NCI-H748 (cell line): ENCODE data around the gene ALS2CL.
A peak's percentile ranks its signal among the peaks of the same experiment; 100 is the strongest.

Experiments used
- DNase-seq: peaks from one replicate; lab custom pipeline; 2025; ENCODE audit not compliant: unreplicated experiment; lab: John Stamatoyannopoulos, UW

The ALS2CL gene

GRCh38 chr3:46677411-46677726, 16.1 kb downstream of the ALS2CL start:
- no peak for DNase-seq

GRCh38 chr3:46676601-46677410, 16.7 kb downstream of the ALS2CL start:
- no peak for DNase-seq

GRCh38 chr3:46675843-46676567, 17.5 kb downstream of the ALS2CL start:
- DNase-seq = no peak

DNA sequence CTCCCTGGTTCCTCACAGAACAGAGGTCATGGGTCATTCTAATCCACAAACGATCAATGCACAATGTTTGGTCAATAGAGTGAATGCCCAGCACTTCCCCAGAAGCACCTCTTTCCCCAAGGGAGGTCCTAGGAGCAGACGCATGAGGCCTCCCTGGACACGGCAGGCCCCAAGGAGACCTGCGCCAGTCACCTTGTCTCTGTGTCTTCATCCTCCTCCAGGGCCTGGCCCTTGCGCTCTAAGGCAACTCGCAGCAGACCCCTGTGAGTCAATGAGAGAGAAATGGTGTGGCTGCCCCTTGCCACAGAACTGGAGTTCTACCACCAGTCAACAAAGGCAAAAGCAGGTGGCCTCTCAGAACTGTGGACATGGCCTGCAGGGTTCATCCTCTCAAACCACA, 18.1 kb downstream of the ALS2CL start:
- DNase-seq = no peak

DNA sequence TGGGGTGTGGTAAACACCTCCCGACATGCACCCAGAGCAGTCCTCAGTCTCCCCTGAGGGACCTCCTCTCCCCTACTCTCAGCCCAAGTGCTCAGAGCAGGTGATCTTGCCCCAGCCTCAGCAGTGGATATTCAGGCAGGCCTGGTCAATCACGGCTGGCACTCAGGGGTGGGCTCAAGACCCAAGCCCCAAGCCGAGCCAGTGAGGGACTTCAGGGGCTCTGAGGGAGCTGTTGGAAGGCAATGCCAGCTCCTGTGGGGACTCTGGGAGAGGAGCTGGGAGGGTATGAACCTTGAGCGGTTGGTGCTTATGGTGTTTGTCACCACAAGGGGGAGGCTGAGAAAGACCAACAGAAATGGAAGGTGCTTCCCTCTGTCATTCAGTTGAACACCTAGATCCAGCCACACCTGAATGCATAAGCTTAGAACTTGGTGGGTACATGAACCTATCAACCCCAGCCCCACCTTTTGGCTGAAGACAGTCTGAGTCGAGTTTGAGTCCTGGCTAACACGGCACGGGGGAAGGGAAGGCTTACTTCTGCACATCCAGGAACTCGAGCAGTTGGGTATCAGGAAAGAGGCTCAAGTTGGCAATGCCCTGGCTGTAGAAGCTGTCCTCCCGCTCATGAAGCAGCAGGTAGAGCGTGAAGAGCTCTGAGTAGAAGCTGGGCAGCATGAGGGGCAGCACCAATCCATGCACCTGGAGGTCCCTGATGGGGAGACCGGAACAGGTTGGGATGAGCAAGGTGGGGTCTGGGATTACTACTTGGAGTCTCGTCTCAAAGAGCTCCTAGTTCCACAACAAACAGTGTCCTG, 19.2 kb downstream of the ALS2CL start:
- DNase-seq = no peak

GRCh38 chr3:46673151-46674030, 20.1 kb downstream of the ALS2CL start:
- DNase-seq = no peak

- DNase-seq = no peak
Observed at GRCh38 chr3:46672349-46672695, 21.2 kb downstream of the ALS2CL start.

GRCh38 chr3:46671541-46672348, 21.7 kb downstream of the ALS2CL start:
- DNase-seq = no peak

DNA sequence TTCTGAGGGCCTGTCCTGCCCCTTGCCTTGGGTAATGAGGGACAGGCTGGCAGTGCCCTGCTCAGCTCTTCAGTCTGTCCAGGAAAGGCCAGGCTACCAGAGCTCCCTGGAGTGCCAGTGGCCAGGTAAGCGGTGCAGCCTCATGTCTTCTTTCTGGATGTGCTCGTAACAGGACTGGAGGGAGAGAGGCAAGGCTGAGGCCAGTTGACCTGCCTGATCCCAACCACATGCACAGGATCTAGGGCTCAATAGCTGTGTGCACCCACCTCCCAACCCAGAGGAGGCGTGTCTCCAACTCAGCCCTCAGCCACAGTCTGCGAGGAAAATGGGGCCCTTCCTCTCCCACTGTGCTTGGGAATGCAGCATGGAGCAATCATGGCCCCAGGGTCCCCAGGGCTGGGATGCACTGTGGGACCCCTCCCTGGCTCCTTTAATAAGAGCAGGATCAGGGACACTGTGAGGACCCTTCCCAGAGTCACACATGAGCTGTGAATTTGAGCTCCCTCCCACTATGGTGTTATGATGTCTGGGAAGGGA, 22.5 kb downstream of the ALS2CL start:
- DNase-seq = no peak

GRCh38 chr3:46670000-46670890, 23.2 kb downstream of the ALS2CL start:
- no peak for DNase-seq

DNA sequence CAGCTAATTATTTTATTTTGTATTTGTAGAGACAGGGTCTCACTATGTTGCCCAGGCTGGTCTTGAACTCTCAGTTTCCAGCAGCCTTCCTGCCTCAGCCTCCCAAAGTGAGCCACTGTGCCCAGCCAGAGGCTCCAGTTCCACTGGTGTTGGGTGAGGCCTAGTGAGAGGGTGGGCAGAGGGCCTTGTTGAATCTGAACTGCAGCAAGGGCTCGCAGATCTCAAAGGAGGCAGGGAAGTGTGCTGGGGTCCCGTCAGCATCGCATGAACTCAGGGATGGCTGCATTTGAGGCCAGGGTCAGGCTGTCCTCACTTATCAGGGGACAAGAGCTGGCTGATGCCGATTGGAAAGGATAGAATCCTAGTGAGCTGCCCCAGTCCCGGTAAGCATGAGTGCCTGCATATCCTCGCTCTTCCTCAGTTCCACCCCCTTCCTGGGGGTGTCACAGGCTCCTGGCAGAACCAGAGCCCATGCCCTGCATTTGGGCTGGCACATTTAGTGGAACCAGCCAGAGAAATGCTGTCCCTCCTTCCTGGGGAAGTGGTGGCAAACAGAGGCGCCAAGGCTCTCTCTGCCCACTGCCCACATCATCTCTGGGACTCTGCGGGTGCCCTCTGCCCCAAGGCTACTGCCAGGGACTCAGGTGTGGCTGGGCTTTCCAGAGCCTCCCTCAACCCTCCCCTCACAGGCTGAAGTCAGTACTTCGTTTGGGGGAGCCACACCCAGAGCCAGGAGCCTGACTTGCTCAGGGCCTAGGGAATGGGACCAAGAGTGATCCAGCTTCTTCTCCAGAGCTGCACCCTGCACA, 24.1 kb downstream of the ALS2CL start:
- DNase-seq = no peak

DNA sequence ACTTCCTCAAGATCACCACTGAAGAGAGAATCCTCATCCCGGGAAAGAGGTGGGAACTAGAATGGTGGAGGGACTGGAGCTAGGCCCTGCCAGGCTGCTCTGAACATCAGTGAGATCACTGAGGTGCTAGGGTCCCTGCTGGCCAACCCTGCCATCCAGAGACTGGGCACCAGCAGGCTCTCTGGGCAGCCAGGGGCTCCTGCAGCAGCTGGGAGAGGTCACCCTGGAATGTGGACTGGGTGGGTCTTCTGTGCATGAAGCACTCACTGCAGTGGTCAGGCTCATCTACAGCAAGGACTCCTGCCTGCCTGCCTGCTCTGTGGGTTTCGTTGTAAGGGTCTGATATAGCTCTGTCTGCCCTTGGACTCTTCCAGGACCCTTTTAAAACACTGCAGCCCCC, 24.9 kb downstream of the ALS2CL start:
- no peak for DNase-seq

- no peak for DNase-seq
Observed at GRCh38 chr3:46668116-46668515, 25.4 kb downstream of the ALS2CL start.

DNA sequence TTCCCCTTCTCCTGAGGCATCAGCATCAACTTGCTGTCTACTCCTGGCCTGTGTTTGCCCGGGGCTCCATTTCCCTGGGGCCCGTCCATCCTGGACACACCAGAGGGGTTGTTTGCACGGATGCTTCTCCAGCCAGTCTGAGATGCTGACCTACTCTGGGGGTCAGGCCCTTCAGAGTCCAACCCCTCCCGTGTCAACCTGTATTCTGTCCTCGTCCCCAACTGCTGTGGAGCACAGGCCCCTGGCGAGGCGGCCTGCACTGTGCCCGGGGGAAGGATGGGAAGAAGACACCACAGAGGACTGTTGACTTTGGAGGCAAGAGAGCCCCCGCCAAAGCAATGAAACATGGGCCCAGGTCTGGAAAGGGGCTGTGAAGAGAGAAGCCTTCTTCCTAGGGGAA, 25.8 kb downstream of the ALS2CL start:
- no peak for DNase-seq

DNA sequence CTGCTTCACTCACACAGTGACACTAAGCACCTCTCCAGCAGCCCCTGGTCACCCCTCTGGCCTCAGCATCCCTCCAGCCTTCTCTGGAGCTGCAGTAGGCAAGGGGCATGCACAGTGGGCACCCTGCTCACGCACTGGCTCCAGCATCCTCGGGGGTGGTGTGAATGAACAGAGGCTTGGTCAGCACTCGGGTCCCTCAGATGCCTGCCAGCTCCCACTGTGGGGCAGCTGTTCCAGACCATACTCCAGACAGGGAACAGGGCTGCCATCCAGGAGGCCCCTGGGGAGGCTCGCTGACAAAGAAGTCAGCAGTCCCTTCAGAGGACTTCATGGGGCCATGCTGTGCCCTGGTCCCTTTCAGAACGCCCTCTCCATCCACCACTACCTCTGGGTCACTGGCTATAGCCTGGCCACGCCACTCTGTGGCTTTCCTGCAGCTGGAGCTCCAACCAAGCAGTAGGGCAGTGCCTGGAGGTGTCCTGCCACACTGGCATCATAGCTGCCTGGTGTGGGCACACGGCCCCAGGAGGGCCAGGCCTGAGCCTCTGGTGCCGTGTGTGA, 26.3 kb downstream of the ALS2CL start:
- DNase-seq = no peak

DNA sequence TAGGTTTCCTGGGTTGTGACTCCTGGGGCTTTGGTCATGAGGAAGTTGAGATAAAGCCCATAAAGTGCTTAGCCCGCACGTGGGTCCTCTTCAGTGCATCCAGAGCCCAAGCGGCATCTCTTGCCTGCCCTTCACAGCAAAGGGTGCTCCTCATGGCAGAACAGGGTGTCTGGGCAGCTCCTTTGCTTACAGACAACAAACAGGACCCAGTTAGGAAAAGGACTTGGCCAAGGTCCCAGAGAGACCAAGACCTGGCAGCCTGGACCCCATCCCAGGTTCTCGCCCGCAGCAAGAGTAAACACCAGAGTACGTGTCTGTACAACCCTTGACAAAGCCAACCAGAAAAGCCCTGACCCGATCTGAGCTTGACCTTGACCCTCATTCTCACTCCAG, 27.0 kb downstream of the ALS2CL start:
- no peak for DNase-seq

- peak; percentile 78 for DNase-seq
Observed at GRCh38 chr3:46665763-46666452, 27.6 kb downstream of the ALS2CL start.
